Stimulated activated CD4-positive, alpha-beta T cell treated with anti-CD3 and anti-CD28 coated beads, Interleukin-1b, Interleukin-23, amount 100 ng/mL, for 1 hour (primary cell): ENCODE data around the gene VARS2.

Experiments used
- DNase-seq, 2 donors: peaks; one replicate each; pipeline ENCODE4 v3.0.0-alpha.2; 2020; ENCODE audit warnings: low read depth in 2 of 2

The VARS2 gene

GRCh38 chr6:30928677-30929076 lies 14.6 kb downstream of the VARS2 start:
- no peak for DNase-seq

- DNase-seq: no peak
Observed at GRCh38 chr6:30930506-30930905, 16.5 kb downstream of the VARS2 start.

GRCh38 chr6:30931272-30931671 lies 17.2 kb downstream of the VARS2 start:
- no peak for DNase-seq

- no peak for DNase-seq
Observed at GRCh38 chr6:30931969-30932645, 18.1 kb downstream of the VARS2 start, which contains the start of gene SFTA2. Gene SFTA2, minus strand, starts transcription at chr6:30932170. Its CDS starts 74 bp downstream, at chr6:30932096.

- no peak for DNase-seq
Observed at GRCh38 chr6:30932665-30933365, 18.8 kb downstream of the VARS2 start.

- no peak for DNase-seq
Observed at GRCh38 chr6:30935018-30935417, 21.0 kb downstream of the VARS2 start.

- no peak for DNase-seq
Observed at GRCh38 chr6:30937265-30937664, 23.2 kb downstream of the VARS2 start.

GRCh38 chr6:30938730-30939129 lies 24.7 kb downstream of the VARS2 start:
- no peak for DNase-seq

GRCh38 chr6:30939473-30939872 lies 25.4 kb downstream of the VARS2 start:
- DNase-seq: no peak

GRCh38 chr6:30940361-30940986 lies 26.4 kb downstream of the VARS2 start, which contains the start of gene MUCL3:
Gene MUCL3, plus strand, starts transcription at chr6:30940973. Its CDS starts 27 bp downstream, at chr6:30941000.
- DNase-seq: no peak

GRCh38 chr6:30942338-30943060 lies 28.5 kb downstream of the VARS2 start:
- no peak for DNase-seq

GRCh38 chr6:30944051-30944450 lies 30.0 kb downstream of the VARS2 start:
- DNase-seq: no peak

GRCh38 chr6:30945281-30945680 lies 31.2 kb downstream of the VARS2 start:
- no peak for DNase-seq

- DNase-seq: no peak
Observed at GRCh38 chr6:30947231-30947630, 33.2 kb downstream of the VARS2 start.

GRCh38 chr6:30948811-30949210 lies 34.8 kb downstream of the VARS2 start:
- DNase-seq: no peak

- no peak for DNase-seq
Observed at GRCh38 chr6:30951907-30952469, 38.0 kb downstream of the VARS2 start.

GRCh38 chr6:30954631-30955366 lies 40.8 kb downstream of the VARS2 start:
- DNase-seq: no peak

- DNase-seq: peak; percentile 19 to 67
Observed at GRCh38 chr6:30955367-30956042, 41.5 kb downstream of the VARS2 start.

GRCh38 chr6:30957716-30958115 lies 43.7 kb downstream of the VARS2 start:
- DNase-seq: no peak

- DNase-seq: no peak
Observed at GRCh38 chr6:30960907-30961673, 47.1 kb downstream of the VARS2 start.
